HCT116 (cell line): ENCODE measurements around the gene CD300LB. TPM values are rescaled to one million over a fixed set of nuclear protein-coding genes. Genes with fewer than 3 reads are reported as not detected.

ENCODE experiments used
- ATAC-seq: fragments of 200-7000 bp; cut with Tn5 transposase; 2 replicates; pipeline ENCODE4 v1.9.1; 2020; ENCODE audit warnings: mild to moderate bottlenecking, moderate library complexity
- BruUV-seq: library from RNA; stranded (reverse); fragments of 400-500 nt; replicated peaks from 2 replicates; lab custom pipeline; 2021; lab: Mats Ljungman, UMichigan
- CTCF ChIA-PET: fragments of 300-600 bp; sonication (Branson Sonifier 250); formaldehyde crosslinking; loops from one replicate; lab custom pipeline; 2021; ENCODE audit warnings: antibody characterized with exemption; lab: Charles Lee
- POLR2A ChIA-PET: fragments of 300-600, 350-600 bp; sonication (Branson Sonifier 250); formaldehyde crosslinking; loops from one replicate; lab custom pipeline; 2021; ENCODE audit warnings: antibody characterized with exemption; lab: Charles Lee
- RAD21 ChIA-PET, 2 experiments: fragments of 300-600 bp; sonication (Branson Sonifier 250); formaldehyde crosslinking; loops; one replicate each; lab custom pipeline; 2023; ENCODE audit warnings: low total read pairs in 2 of 2; ENCODE audit not compliant: uncharacterized antibody in 2 of 2, unreplicated experiment in 2 of 2, low non-redundant PET in 1 of 2; lab: Charles Lee
- DNase-seq: peaks from one replicate; pipeline ENCODE4 v3.0.0-alpha.2; 2010; ENCODE audit warnings: low read depth, low spot score
- H2AFZ ChIP-seq: fragments of 200-600 bp; shearing (Covaris generic), sonication (generic); 2 replicates; pipeline ENCODE4 v1.6.1; 2017; ENCODE audit warnings: low read depth, mixed run types, mixed read lengths, antibody characterized with exemption, low read length; ENCODE audit not compliant: poor library complexity, severe bottlenecking
- H3K27ac ChIP-seq: 2 replicates; pipeline ENCODE4 v1.5.1; 2012; ENCODE audit warnings: low read depth, low read length
- H3K27me3 ChIP-seq: fragments of 200-600 bp; sonication (generic); 2 replicates; pipeline ENCODE4 v1.6.1; 2016; ENCODE audit warnings: mixed run types, low read length, mixed read lengths; ENCODE audit not compliant: insufficient read depth
- H3K36me3 ChIP-seq, 2 experiments: fragments of 200-500 bp in 1 of 2; fragments of 200-600 bp in 1 of 2; sonication (Bioruptor generic) in 1 of 2; sonication (generic) in 1 of 2; 2 replicates each; pipeline versions ENCODE4 v1.5.1 to v1.6.1; 2014 to 2016; ENCODE audit warnings: low read length in 2 of 2, inconsistent platforms in 1 of 2, mixed read lengths in 1 of 2, mixed run types in 1 of 2; ENCODE audit not compliant: insufficient read depth in 2 of 2, control insufficient read depth in 1 of 2
- H3K4me1 ChIP-seq, 2 experiments: fragments of 200-600 bp in 1 of 2; sonication (generic) in 1 of 2; 2 replicates each; pipeline versions ENCODE4 v1.5.1 to v1.6.1; 2012 to 2017; ENCODE audit warnings: low read length in 2 of 2, inconsistent platforms in 1 of 2, mild to moderate bottlenecking in 1 of 2, mixed read lengths in 1 of 2, mixed run types in 1 of 2, moderate library complexity in 1 of 2; ENCODE audit not compliant: insufficient read depth in 2 of 2, control insufficient read depth in 1 of 2
- H3K4me2 ChIP-seq: fragments of 200-600 bp; sonication (generic); 2 replicates; pipeline ENCODE4 v1.6.1; 2017; ENCODE audit warnings: mixed run types, low read length, mixed read lengths
- H3K4me3 ChIP-seq, 2 experiments: fragments of 200-600 bp in 1 of 2; sonication (generic) in 1 of 2; replicated peaks in 1 of 2; 2 replicates each; pipeline ENCODE4 v1.5.1; 2011 to 2016; ENCODE audit warnings: low read length in 2 of 2, control low read depth in 1 of 2, low read depth in 1 of 2, mild to moderate bottlenecking in 1 of 2, mixed read lengths in 1 of 2, mixed run types in 1 of 2
- H3K79me2 ChIP-seq: fragments of 200-600 bp; sonication (generic); 2 replicates; pipeline ENCODE4 v1.6.1; 2017; ENCODE audit warnings: mild to moderate bottlenecking, mixed run types, low read length, moderate library complexity, mixed read lengths; ENCODE audit not compliant: insufficient read depth
- H3K9ac ChIP-seq: fragments of 200-600 bp; sonication (generic); 2 replicates; pipeline ENCODE4 v1.6.1; 2016; ENCODE audit warnings: low read length, mixed read lengths
- H3K9me2 ChIP-seq: fragments of 200-600 bp; sonication (generic), shearing (Covaris generic); 2 replicates; pipeline ENCODE4 v1.6.1; 2017; ENCODE audit warnings: mixed run types, mild to moderate bottlenecking, moderate library complexity; ENCODE audit not compliant: insufficient read depth
- H3K9me3 ChIP-seq, 2 experiments: fragments of 200-500 bp in 1 of 2; fragments of 200-600 bp in 1 of 2; sonication (Bioruptor generic) in 1 of 2; sonication (generic) in 1 of 2; 2 replicates each; pipeline ENCODE4 v1.6.1; 2014 to 2017; ENCODE audit warnings: low read length in 2 of 2, mixed read lengths in 2 of 2, inconsistent platforms in 1 of 2, low read depth in 1 of 2, mild to moderate bottlenecking in 1 of 2, mixed run types in 1 of 2, moderate library complexity in 1 of 2; ENCODE audit not compliant: control insufficient read depth in 1 of 2, insufficient read depth in 1 of 2
- H4K20me1 ChIP-seq: fragments of 200-600 bp; sonication (generic), shearing (Covaris generic); 2 replicates; pipeline ENCODE4 v1.6.1; 2017; ENCODE audit warnings: mixed run types, mild to moderate bottlenecking, moderate library complexity; ENCODE audit not compliant: insufficient read depth
- CBX3 ChIP-seq: IDR thresholded peaks from 2 replicates; pipeline ENCODE4 v1.6.1; 2012; ENCODE audit warnings: low read depth
- CEBPB ChIP-seq: IDR thresholded peaks from 2 replicates; pipeline ENCODE4 v1.6.1; 2012; ENCODE audit warnings: low read depth
- EGR1 ChIP-seq: IDR thresholded peaks from 2 replicates; pipeline ENCODE4 v1.6.1; 2012; ENCODE audit warnings: low read depth
- MAX ChIP-seq: IDR thresholded peaks from 2 replicates; pipeline ENCODE4 v1.6.1; 2012
- SIN3A ChIP-seq: IDR thresholded peaks from 2 replicates; pipeline ENCODE4 v1.6.1; 2012; ENCODE audit warnings: low read depth
- YY1 ChIP-seq: IDR thresholded peaks from 2 replicates; pipeline ENCODE4 v1.6.1; 2011; ENCODE audit warnings: low read length, low read depth, moderate library complexity, mild to moderate bottlenecking; ENCODE audit not compliant: insufficient replicate concordance; ENCODE audit errors: extremely low read depth
- intact Hi-C: fragments of 100-400 bp; cut with micrococcal nuclease; formaldehyde crosslinking; loops from 2 replicates; pipeline ENCODE4 v1.10.0; 2022
- total RNA-seq: library from RNA; stranded (reverse); gene quantifications from one replicate; pipeline ENCODE4 v1.2.1, GENCODE V29; 2021; ENCODE audit not compliant: unreplicated experiment
- TF ChIP-seq, protein P1 (sequence below): IDR thresholded peaks from 2 replicates; pipeline ENCODE4 v1.6.1; 2012; ENCODE audit warnings: low read depth
- TF ChIP-seq, protein P2 (sequence below): IDR thresholded peaks from 2 replicates; pipeline ENCODE4 v1.6.1; 2011; ENCODE audit warnings: mild to moderate bottlenecking, low read length, moderate library complexity; ENCODE audit not compliant: insufficient replicate concordance; ENCODE audit errors: extremely low read depth
- TF ChIP-seq, protein P3 (sequence below): IDR thresholded peaks from 2 replicates; pipeline ENCODE4 v1.6.1; 2012

CD300LB gene
- total RNA-seq, 1 experiment from 2014 or later: not detected

- TF ChIP-seq, protein P1, sequence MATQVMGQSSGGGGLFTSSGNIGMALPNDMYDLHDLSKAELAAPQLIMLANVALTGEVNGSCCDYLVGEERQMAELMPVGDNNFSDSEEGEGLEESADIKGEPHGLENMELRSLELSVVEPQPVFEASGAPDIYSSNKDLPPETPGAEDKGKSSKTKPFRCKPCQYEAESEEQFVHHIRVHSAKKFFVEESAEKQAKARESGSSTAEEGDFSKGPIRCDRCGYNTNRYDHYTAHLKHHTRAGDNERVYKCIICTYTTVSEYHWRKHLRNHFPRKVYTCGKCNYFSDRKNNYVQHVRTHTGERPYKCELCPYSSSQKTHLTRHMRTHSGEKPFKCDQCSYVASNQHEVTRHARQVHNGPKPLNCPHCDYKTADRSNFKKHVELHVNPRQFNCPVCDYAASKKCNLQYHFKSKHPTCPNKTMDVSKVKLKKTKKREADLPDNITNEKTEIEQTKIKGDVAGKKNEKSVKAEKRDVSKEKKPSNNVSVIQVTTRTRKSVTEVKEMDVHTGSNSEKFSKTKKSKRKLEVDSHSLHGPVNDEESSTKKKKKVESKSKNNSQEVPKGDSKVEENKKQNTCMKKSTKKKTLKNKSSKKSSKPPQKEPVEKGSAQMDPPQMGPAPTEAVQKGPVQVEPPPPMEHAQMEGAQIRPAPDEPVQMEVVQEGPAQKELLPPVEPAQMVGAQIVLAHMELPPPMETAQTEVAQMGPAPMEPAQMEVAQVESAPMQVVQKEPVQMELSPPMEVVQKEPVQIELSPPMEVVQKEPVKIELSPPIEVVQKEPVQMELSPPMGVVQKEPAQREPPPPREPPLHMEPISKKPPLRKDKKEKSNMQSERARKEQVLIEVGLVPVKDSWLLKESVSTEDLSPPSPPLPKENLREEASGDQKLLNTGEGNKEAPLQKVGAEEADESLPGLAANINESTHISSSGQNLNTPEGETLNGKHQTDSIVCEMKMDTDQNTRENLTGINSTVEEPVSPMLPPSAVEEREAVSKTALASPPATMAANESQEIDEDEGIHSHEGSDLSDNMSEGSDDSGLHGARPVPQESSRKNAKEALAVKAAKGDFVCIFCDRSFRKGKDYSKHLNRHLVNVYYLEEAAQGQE: no peak
- no peak for TF ChIP-seq CBX3
- TF ChIP-seq, protein P2, sequence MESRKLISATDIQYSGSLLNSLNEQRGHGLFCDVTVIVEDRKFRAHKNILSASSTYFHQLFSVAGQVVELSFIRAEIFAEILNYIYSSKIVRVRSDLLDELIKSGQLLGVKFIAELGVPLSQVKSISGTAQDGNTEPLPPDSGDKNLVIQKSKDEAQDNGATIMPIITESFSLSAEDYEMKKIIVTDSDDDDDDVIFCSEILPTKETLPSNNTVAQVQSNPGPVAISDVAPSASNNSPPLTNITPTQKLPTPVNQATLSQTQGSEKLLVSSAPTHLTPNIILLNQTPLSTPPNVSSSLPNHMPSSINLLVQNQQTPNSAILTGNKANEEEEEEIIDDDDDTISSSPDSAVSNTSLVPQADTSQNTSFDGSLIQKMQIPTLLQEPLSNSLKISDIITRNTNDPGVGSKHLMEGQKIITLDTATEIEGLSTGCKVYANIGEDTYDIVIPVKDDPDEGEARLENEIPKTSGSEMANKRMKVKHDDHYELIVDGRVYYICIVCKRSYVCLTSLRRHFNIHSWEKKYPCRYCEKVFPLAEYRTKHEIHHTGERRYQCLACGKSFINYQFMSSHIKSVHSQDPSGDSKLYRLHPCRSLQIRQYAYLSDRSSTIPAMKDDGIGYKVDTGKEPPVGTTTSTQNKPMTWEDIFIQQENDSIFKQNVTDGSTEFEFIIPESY: no peak
- TF ChIP-seq EGR1: no peak
- TF ChIP-seq CEBPB: no peak
- no peak for TF ChIP-seq YY1
Observed at GRCh38 chr17:74542727-74543383, 11.6 kb upstream of the CD300LB start (continued).

DNA sequence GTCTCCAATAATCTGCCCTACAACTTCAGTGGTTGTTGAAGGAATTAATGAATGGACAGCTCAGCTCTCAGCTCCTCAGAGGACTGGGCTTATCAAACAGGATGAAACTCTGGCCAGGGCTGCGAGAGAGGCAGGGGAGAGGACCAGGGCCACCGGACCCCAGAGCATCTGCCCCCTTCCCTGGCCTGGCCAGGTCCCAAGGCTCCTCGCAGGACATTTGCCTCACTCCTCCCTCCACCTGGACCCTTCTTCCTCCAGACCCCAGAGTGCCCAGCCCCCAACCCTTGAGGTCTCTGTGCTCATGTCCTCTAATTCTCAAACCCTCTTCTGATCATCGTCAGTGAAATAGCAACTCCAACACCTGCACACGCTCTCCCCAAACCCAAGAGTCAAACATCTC lies 10.9 kb upstream of the CD300LB start:
- no peak overlapping the region for H3K4me2 ChIP-seq
- no peaks in the 10 kb centered on the region for H4K20me1 ChIP-seq
- no peak for DNase-seq
- ATAC-seq: no peak
- ChIA-PET CTCF (no interaction called here), RAD21 (no interaction called here), POLR2A (no interaction called here)
- TF ChIP-seq, protein P3, sequence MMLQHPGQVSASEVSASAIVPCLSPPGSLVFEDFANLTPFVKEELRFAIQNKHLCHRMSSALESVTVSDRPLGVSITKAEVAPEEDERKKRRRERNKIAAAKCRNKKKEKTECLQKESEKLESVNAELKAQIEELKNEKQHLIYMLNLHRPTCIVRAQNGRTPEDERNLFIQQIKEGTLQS: no peak
- TF ChIP-seq SIN3A (no peak), MAX (no peak)
- intact Hi-C loops: no loop called here
- no TSS peak for BruUV-seq
- H3K9me3 ChIP-seq: no peaks in the 10 kb centered on the region
- H3K79me2 ChIP-seq: no peaks in the 10 kb centered on the region
- H3K36me3 ChIP-seq: no peaks in the 10 kb centered on the region
- H3K4me1 ChIP-seq: peaks cover 0 to 5% of the 10 kb centered on the region in 2 experiments; a peak in 1 of 4 replicates
- H3K9ac ChIP-seq: no peak overlapping the region
- H3K27me3 ChIP-seq: peaks cover 20% of the 10 kb centered on the region
- H3K27ac ChIP-seq: no peak overlapping the region
- no peak overlapping the region for H2AFZ ChIP-seq
- H3K9me2 ChIP-seq: no peaks in the 10 kb centered on the region
- H3K4me3 ChIP-seq: no peak overlapping the region
